ENCODE results near the gene ST14.

Gene ST14

DNA sequence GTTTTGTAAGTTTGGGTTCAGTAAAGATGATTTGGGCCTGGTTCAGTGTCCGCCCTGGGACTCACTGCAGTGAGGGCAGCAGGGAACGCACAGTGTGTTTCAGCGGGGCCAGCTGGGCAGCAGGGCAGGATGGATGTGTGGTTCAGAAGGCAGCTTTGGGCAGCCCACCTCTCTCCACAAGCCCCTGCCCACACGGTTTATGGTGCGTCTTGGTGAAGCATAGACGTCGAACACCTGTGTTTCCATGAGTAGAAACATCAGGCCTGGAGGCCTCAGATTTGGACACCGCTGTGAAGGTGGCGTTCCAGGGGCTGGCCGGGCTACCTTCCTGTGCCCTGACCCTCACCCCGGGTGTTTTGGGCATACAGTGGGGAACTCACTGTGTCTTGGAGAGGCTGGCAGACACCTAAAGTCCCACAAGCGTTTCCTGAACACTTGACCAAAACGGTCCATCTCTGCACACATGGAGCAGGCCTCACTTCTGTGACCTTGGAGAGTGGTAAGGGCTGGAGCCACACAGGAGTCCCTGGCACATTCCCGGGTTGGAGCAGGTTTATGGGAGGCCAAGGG lies 59.0 kb downstream of the ST14 start:
- Histone ChIP-seq H3K36me3 (ENCODE audit: control insufficient read depth in 2 of 2, insufficient read depth in 1 of 2, low read length in 2 of 2) (no peaks in the 10 kb centered on the region), H3K9me3 (ENCODE audit: control insufficient read depth, insufficient read depth, low read depth, low read length) (no peaks in the 10 kb centered on the region), H3K27ac (ENCODE audit: extremely low read depth, low read depth, low read length) (no peak overlapping the region), H3K4me3 (ENCODE audit: low read depth, low read length) (no peak overlapping the region), H3K4me1 (ENCODE audit: control insufficient read depth, insufficient read depth, low read length) (no peaks in the 10 kb centered on the region)
- POLR2A ChIA-PET: no interaction called here
- TF ChIP-seq, protein P1, sequence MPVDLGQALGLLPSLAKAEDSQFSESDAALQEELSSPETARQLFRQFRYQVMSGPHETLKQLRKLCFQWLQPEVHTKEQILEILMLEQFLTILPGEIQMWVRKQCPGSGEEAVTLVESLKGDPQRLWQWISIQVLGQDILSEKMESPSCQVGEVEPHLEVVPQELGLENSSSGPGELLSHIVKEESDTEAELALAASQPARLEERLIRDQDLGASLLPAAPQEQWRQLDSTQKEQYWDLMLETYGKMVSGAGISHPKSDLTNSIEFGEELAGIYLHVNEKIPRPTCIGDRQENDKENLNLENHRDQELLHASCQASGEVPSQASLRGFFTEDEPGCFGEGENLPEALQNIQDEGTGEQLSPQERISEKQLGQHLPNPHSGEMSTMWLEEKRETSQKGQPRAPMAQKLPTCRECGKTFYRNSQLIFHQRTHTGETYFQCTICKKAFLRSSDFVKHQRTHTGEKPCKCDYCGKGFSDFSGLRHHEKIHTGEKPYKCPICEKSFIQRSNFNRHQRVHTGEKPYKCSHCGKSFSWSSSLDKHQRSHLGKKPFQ (tag by site-specific recombination; IDR thresholded peaks at IDR 0.05): no peak
- TF ChIP-seq KLF1 (tag by site-specific recombination; IDR thresholded peaks at IDR 0.05) (no peak), ZNF223 (tag by site-specific recombination; IDR thresholded peaks at IDR 0.05) (no peak), ZBTB7A (tag by site-specific recombination; IDR thresholded peaks at IDR 0.05; ENCODE audit: low read depth) (no peak), SETDB1 (IDR thresholded peaks at IDR 0.05; ENCODE audit: insufficient read length, low read length) (no peak), ZNF239 (tag by site-specific recombination; IDR thresholded peaks at IDR 0.05) (no peak), YY2 (tag by site-specific recombination; IDR thresholded peaks at IDR 0.05) (no peak), ZNF624 (tag by site-specific recombination; IDR thresholded peaks at IDR 0.05) (no peak), HOXA7 (CRISPR knock-in tag; IDR thresholded peaks at IDR 0.05; ENCODE audit: borderline replicate concordance) (no peak), MZF1 (tag by site-specific recombination; IDR thresholded peaks at IDR 0.05; ENCODE audit: borderline replicate concordance) (no peak), KLF7 (tag by site-specific recombination; IDR thresholded peaks at IDR 0.05; ENCODE audit: borderline replicate concordance) (no peak), ZNF558 (tag by site-specific recombination; IDR thresholded peaks at IDR 0.05) (no peak), ZNF701 (tag by site-specific recombination; IDR thresholded peaks at IDR 0.05) (no peak), OVOL3 (tag by site-specific recombination; IDR thresholded peaks at IDR 0.05) (no peak), GLIS1 (tag by site-specific recombination; IDR thresholded peaks at IDR 0.05) (no peak), ZNF211 (tag by site-specific recombination; IDR thresholded peaks at IDR 0.05; ENCODE audit: low read depth) (no peak), ZNF521 (tag by site-specific recombination; IDR thresholded peaks at IDR 0.05) (no peak)
- TF ChIP-seq, protein P2, sequence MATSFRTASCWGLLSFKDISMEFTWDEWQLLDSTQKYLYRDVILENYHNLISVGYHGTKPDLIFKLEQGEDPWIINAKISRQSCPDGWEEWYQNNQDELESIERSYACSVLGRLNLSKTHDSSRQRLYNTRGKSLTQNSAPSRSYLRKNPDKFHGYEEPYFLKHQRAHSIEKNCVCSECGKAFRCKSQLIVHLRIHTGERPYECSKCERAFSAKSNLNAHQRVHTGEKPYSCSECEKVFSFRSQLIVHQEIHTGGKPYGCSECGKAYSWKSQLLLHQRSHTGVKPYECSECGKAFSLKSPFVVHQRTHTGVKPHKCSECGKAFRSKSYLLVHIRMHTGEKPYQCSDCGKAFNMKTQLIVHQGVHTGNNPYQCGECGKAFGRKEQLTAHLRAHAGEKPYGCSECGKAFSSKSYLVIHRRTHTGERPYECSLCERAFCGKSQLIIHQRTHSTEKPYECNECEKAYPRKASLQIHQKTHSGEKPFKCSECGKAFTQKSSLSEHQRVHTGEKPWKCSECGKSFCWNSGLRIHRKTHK (tag by site-specific recombination; IDR thresholded peaks at IDR 0.05): no peak
- CTCF ChIA-PET: no interaction called here

DNA sequence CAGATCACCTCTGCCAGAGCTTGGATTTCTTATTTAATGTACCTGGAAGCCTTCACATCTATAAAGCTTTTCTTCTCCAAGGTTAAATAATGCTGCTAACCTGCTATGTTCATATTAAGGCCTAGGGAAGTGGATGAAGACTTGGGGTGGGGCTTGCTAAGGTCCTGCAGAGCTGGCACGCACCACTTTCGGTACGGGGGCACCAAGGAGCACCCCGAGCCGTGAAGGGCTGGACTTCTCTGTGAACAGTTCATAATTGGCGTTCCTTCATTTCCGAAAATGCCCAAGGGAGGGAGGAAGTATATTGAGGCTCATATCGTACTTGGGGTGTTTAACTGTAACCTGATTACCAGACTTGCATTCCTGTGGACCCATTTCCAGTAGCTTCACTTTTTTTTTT lies 59.6 kb downstream of the ST14 start:
- Histone ChIP-seq H3K4me1 (ENCODE audit: control insufficient read depth, insufficient read depth, low read length) (no peaks in the 10 kb centered on the region), H3K36me3 (ENCODE audit: control insufficient read depth in 2 of 2, insufficient read depth in 1 of 2, low read length in 2 of 2) (no peaks in the 10 kb centered on the region), H3K9me3 (ENCODE audit: control insufficient read depth, insufficient read depth, low read depth, low read length) (no peaks in the 10 kb centered on the region), H3K27ac (ENCODE audit: extremely low read depth, low read depth, low read length) (no peak overlapping the region), H3K4me3 (ENCODE audit: low read depth, low read length) (no peak overlapping the region)
- POLR2A ChIA-PET: interaction anchor here (0.7 kb wide), 1 partner anchor 217 kb away, joined by 12 read pairs; the partner anchor contains the start of gene PRDM10
- CTCF ChIA-PET: interaction anchor here (0.6 kb wide), 1 partner anchor 97 kb away, joined by 5 read pairs; no protein-coding TSS in a partner anchor
- TF ChIP-seq ZNF707 (tag by site-specific recombination; IDR thresholded peaks at IDR 0.05) (no peak), BCL11B (tag by site-specific recombination; IDR thresholded peaks at IDR 0.05; ENCODE audit: low read depth) (no peak), ZNF214 (tag by site-specific recombination; IDR thresholded peaks at IDR 0.05; ENCODE audit: borderline replicate concordance) (no peak), SP7 (tag by site-specific recombination; IDR thresholded peaks at IDR 0.05) (no peak), OSR2 (tag by site-specific recombination; IDR thresholded peaks at IDR 0.05) (no peak), YY2 (tag by site-specific recombination; IDR thresholded peaks at IDR 0.05) (no peak), ZNF629 (tag by site-specific recombination; IDR thresholded peaks at IDR 0.05) (no peak), ZNF510 (tag by site-specific recombination; IDR thresholded peaks at IDR 0.05; ENCODE audit: insufficient replicate concordance) (no peak), ZNF658 (tag by site-specific recombination; IDR thresholded peaks at IDR 0.05) (no peak)
- TF ChIP-seq, protein P3, sequence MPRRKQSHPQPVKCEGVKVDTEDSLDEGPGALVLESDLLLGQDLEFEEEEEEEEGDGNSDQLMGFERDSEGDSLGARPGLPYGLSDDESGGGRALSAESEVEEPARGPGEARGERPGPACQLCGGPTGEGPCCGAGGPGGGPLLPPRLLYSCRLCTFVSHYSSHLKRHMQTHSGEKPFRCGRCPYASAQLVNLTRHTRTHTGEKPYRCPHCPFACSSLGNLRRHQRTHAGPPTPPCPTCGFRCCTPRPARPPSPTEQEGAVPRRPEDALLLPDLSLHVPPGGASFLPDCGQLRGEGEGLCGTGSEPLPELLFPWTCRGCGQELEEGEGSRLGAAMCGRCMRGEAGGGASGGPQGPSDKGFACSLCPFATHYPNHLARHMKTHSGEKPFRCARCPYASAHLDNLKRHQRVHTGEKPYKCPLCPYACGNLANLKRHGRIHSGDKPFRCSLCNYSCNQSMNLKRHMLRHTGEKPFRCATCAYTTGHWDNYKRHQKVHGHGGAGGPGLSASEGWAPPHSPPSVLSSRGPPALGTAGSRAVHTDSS (tag by site-specific recombination; IDR thresholded peaks at IDR 0.05): no peak
- TF ChIP-seq, protein P4, sequence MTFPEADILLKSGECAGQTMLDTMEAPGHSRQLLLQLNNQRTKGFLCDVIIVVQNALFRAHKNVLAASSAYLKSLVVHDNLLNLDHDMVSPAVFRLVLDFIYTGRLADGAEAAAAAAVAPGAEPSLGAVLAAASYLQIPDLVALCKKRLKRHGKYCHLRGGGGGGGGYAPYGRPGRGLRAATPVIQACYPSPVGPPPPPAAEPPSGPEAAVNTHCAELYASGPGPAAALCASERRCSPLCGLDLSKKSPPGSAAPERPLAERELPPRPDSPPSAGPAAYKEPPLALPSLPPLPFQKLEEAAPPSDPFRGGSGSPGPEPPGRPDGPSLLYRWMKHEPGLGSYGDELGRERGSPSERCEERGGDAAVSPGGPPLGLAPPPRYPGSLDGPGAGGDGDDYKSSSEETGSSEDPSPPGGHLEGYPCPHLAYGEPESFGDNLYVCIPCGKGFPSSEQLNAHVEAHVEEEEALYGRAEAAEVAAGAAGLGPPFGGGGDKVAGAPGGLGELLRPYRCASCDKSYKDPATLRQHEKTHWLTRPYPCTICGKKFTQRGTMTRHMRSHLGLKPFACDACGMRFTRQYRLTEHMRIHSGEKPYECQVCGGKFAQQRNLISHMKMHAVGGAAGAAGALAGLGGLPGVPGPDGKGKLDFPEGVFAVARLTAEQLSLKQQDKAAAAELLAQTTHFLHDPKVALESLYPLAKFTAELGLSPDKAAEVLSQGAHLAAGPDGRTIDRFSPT (tag by site-specific recombination; IDR thresholded peaks at IDR 0.05): no peak
